SK-N-SH (cell line): Measurements from ENCODE around the gene DPH7. TPM values are rescaled to one million over a fixed set of nuclear protein-coding genes. Genes with fewer than 3 reads are reported as not detected.
A peak's percentile ranks its signal among the peaks of the same experiment; 100 is the strongest.

ENCODE experiments used
- CTCF ChIA-PET: fragments of 300-600, 350-600 bp; formaldehyde crosslinking; extraction: SDS; loops from one replicate; lab custom pipeline; 2021; lab: Yijun Ruan, JAX
- POLR2A ChIA-PET: fragments of 350-600 bp; sonication (Branson Sonifier 250); formaldehyde crosslinking; extraction: SDS; loops from one replicate; lab custom pipeline; 2020; ENCODE audit warnings: antibody characterized with exemption, inconsistent platforms; lab: Yijun Ruan, JAX
- DNase-seq: peaks from one replicate; pipeline ENCODE4 v3.0.0; 2012
- H2AFZ ChIP-seq: fragments of 200-600 bp; sonication (generic); 2 replicates; pipeline ENCODE4 v1.8.1; 2016; ENCODE audit warnings: antibody characterized with exemption, mild to moderate bottlenecking, low read depth
- H3F3A ChIP-seq: fragments of 200-600 bp; sonication (generic); replicated peaks from 2 replicates; pipeline ENCODE3; 2016; ENCODE audit warnings: antibody characterized with exemption, mild to moderate bottlenecking; ENCODE audit not compliant: insufficient read depth
- H3K27ac ChIP-seq, 2 experiments: fragments of 200-500 bp in 1 of 2; fragments of 200-600 bp in 1 of 2; sonication (Bioruptor generic) in 1 of 2; sonication (generic), shearing (Covaris generic) in 1 of 2; 2 replicates each; pipeline versions ENCODE4 v1.5.1 to v1.6.1; 2014 to 2016; ENCODE audit warnings: low read depth in 2 of 2, inconsistent platforms in 1 of 2, low read length in 1 of 2, mild to moderate bottlenecking in 1 of 2, mixed read lengths in 1 of 2
- H3K27me3 ChIP-seq: fragments of 200-600 bp; sonication (generic), shearing (Covaris generic); 2 replicates; pipeline ENCODE4 v1.6.1; 2016; ENCODE audit warnings: mixed run types; ENCODE audit not compliant: insufficient read depth
- H3K36me3 ChIP-seq, 2 experiments: fragments of 200-500 bp in 1 of 2; fragments of 200-600 bp in 1 of 2; sonication (Bioruptor generic) in 1 of 2; sonication (generic) in 1 of 2; replicated peaks in 1 of 2; 2 replicates each; pipeline versions ENCODE3 to v1.5.1; 2014 to 2016; ENCODE audit warnings: low read length in 1 of 2, mild to moderate bottlenecking in 1 of 2; ENCODE audit not compliant: insufficient read depth in 2 of 2, control insufficient read depth in 1 of 2
- H3K4me1 ChIP-seq, 2 experiments: fragments of 200-500 bp in 1 of 2; fragments of 200-600 bp in 1 of 2; sonication (Bioruptor generic) in 1 of 2; sonication (generic), shearing (Covaris generic) in 1 of 2; 2 replicates each; pipeline versions ENCODE4 v1.5.1 to v1.6.1; 2014 to 2016; ENCODE audit warnings: low read depth in 1 of 2, low read length in 1 of 2, mixed run types in 1 of 2; ENCODE audit not compliant: insufficient read depth in 2 of 2, control insufficient read depth in 1 of 2
- H3K4me2 ChIP-seq: fragments of 200-600 bp; sonication (generic), shearing (Covaris generic); 2 replicates; pipeline ENCODE4 v1.6.1; 2017; ENCODE audit warnings: mixed run types
- H3K4me3 ChIP-seq, 2 experiments: fragments of 200-500 bp in 1 of 2; fragments of 200-600 bp in 1 of 2; sonication (Bioruptor generic) in 1 of 2; sonication (generic), shearing (Covaris generic) in 1 of 2; 2 replicates each; pipeline versions ENCODE4 v1.5.1 to v1.8.1; 2014 to 2016; ENCODE audit warnings: low read depth in 2 of 2, inconsistent platforms in 1 of 2, low read length in 1 of 2, mild to moderate bottlenecking in 1 of 2, mixed read lengths in 1 of 2, moderate library complexity in 1 of 2
- H3K79me2 ChIP-seq: fragments of 200-600 bp; sonication (generic); 2 replicates; pipeline ENCODE4 v1.8.1; 2017; ENCODE audit warnings: mild to moderate bottlenecking; ENCODE audit not compliant: insufficient read depth
- H3K9ac ChIP-seq: fragments of 200-600 bp; sonication (generic); 2 replicates; pipeline ENCODE4 v1.6.1; 2017; ENCODE audit warnings: mixed run types
- H3K9me2 ChIP-seq: fragments of 200-600 bp; sonication (generic); 2 replicates; pipeline ENCODE4 v1.6.1; 2017; ENCODE audit warnings: mixed run types
- H3K9me3 ChIP-seq: fragments of 200-600 bp; sonication (generic); 2 replicates; pipeline ENCODE4 v1.6.1; 2017; ENCODE audit warnings: mixed run types, mild to moderate bottlenecking, moderate library complexity
- H4K20me1 ChIP-seq: fragments of 200-600 bp; sonication (generic); 2 replicates; pipeline ENCODE4 v1.6.1; 2017; ENCODE audit warnings: mild to moderate bottlenecking, mixed run types; ENCODE audit not compliant: insufficient read depth
- ELF1 ChIP-seq: IDR thresholded peaks from 2 replicates; pipeline ENCODE4 v1.4.0; 2012
- EP300 ChIP-seq, 2 experiments: IDR thresholded peaks; 2 replicates each; pipeline versions ENCODE4 v1.4.0 to v1.6.1; 2012; ENCODE audit warnings: borderline replicate concordance in 1 of 2, low read depth in 1 of 2, low read length in 1 of 2
- EZH2phosphoT487 ChIP-seq: fragments of 200-600 bp; sonication (generic); IDR thresholded peaks from 2 replicates; pipeline ENCODE4 v1.6.1; 2017; ENCODE audit warnings: low read depth, mixed run types, mild to moderate bottlenecking, antibody characterized with exemption, moderate library complexity, borderline replicate concordance
- FOSL2 ChIP-seq: IDR thresholded peaks from 2 replicates; pipeline ENCODE4 v1.4.0; 2012; ENCODE audit warnings: low read depth, mild to moderate bottlenecking, moderate library complexity, borderline replicate concordance
- FOXJ3 ChIP-seq: sonication (generic); formaldehyde crosslinking; IDR thresholded peaks from 2 replicates; pipeline ENCODE4 v1.5.1; 2020; ENCODE audit warnings: mild to moderate bottlenecking, missing genetic modification reagents
- GABPA ChIP-seq: IDR thresholded peaks from 2 replicates; pipeline ENCODE4 v1.4.0; 2012; ENCODE audit warnings: low read depth, mild to moderate bottlenecking
- JUND ChIP-seq: IDR thresholded peaks from 2 replicates; pipeline ENCODE4 v1.4.0; 2012
- MAX ChIP-seq: IDR thresholded peaks from 2 replicates; pipeline ENCODE4 v1.4.0; 2012; ENCODE audit warnings: low read depth
- MXI1 ChIP-seq: IDR thresholded peaks from 2 replicates; pipeline ENCODE4 v1.6.1; 2012; ENCODE audit warnings: mild to moderate bottlenecking, low read depth, low read length, improper control_type of control experiment
- NFIC ChIP-seq: IDR thresholded peaks from 2 replicates; pipeline ENCODE4 v1.4.0; 2012; ENCODE audit warnings: borderline replicate concordance
- RAD21 ChIP-seq: IDR thresholded peaks from 2 replicates; pipeline ENCODE4 v1.6.1; 2012; ENCODE audit warnings: mild to moderate bottlenecking, low read length
- SIN3A ChIP-seq: IDR thresholded peaks from 2 replicates; pipeline ENCODE4 v1.6.1; 2012; ENCODE audit warnings: low read depth, mild to moderate bottlenecking, low read length, moderate library complexity, borderline replicate concordance
- SMC3 ChIP-seq: IDR thresholded peaks from 2 replicates; pipeline ENCODE4 v1.6.1; 2012; ENCODE audit warnings: low read depth, low read length, improper control_type of control experiment
- YY1 ChIP-seq: IDR thresholded peaks from 2 replicates; pipeline ENCODE4 v1.4.0; 2012; ENCODE audit warnings: low read depth, mild to moderate bottlenecking
- WGBS: methylation state at CpG from one replicate; pipeline ENCODE4 v1.1.6; 2017; ENCODE audit warnings: low lambda C conversion rate; 5-methylcytosine and 5-hydroxymethylcytosine counted together
- polyA plus RNA-seq, 3 experiments: library from polyadenylated mRNA; depleted of rRNA; stranded (reverse); fragments of >200 nt; gene quantifications; 2 replicates each; pipeline ENCODE4 v1.2.3, GENCODE V29; 2012
- TF ChIP-seq, protein P1 (sequence below): IDR thresholded peaks from 2 replicates; pipeline ENCODE4 v1.4.0; 2012; ENCODE audit warnings: low read depth, borderline replicate concordance
- TF ChIP-seq, protein P2 (sequence below): IDR thresholded peaks from 2 replicates; pipeline ENCODE4 v1.4.0; 2012; ENCODE audit warnings: low read depth, borderline replicate concordance

Gene DPH7
- polyA plus RNA-seq, 1 of the 3 experiments (the other 2 are of a cell fraction) = 59.9 TPM

DNA sequence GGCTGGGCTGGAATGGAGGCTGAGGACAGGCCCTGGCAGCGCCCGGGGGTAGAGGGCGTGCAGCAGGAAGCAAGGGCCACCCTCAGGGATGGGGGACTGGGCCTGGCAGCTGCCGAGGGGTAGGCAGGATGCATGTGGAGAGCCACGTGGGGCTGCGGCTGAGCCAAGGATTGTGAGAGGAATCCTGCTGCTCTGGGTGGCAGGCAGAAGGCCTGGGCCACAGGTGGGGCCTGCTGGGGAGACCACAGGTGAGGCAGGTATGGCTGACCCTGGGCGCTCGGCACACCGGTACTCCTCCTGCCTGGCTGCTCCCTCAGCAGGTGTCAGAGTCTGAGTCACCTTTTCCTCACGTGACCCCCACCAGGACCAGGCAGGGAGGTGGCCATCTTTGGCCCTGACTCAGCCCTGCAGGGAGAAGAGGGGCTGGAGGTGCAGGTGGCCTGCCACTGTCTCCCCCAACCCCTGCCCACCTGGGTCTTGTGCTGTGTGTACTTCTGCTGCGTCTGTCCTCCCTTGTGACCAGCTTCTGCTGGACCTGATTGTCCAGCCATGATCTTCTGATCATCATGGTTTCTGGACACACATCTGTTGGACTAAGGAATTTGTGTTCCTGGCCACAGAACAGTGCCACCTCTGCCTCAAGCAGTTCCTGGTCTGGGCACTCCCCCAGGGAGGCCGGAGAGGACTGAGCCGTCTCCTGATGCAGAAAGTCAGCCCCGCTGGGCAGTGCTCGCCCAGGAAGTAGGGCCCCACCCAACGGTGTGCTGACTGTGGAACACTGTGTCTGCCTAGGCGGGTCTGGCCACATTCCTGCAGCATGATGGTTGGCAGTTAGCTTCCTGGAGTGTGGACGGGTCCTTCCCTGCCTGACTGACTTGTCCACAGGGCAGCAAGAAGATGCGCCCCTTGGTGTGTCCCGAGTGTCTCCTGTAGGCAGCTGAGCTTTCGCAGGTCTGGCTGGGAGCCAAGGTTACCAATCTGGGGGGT lies 33.2 kb upstream of the DPH7 start (continued):
- no peak for TF ChIP-seq SMC3
- TF ChIP-seq JUND = no peak
- TF ChIP-seq ELF1 = peak; percentile 69; the same call in 1 of the 2 replicates
- no peak for TF ChIP-seq GABPA
- no peak for TF ChIP-seq RAD21
- TF ChIP-seq FOXJ3 (CRISPR knock-in tag) = no peak
- no peak for TF ChIP-seq YY1
- no peak; the same call in 1 of the 2 replicates for TF ChIP-seq FOSL2
- TF ChIP-seq, protein P1, sequence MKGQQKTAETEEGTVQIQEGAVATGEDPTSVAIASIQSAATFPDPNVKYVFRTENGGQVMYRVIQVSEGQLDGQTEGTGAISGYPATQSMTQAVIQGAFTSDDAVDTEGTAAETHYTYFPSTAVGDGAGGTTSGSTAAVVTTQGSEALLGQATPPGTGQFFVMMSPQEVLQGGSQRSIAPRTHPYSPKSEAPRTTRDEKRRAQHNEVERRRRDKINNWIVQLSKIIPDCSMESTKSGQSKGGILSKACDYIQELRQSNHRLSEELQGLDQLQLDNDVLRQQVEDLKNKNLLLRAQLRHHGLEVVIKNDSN = peak; percentile 82
- no peak for TF ChIP-seq MXI1
- TF ChIP-seq EP300 (IDR thresholded peaks at IDR 0.05; ENCODE audit: borderline replicate concordance in 1 of 2, low read depth in 1 of 2, low read length in 1 of 2) = no peak
- TF ChIP-seq EZH2phosphoT487 = no peak
- TF ChIP-seq SIN3A = 0 out of 2 replicates have a peak, but pooled peaks have one; percentile 40

DNA sequence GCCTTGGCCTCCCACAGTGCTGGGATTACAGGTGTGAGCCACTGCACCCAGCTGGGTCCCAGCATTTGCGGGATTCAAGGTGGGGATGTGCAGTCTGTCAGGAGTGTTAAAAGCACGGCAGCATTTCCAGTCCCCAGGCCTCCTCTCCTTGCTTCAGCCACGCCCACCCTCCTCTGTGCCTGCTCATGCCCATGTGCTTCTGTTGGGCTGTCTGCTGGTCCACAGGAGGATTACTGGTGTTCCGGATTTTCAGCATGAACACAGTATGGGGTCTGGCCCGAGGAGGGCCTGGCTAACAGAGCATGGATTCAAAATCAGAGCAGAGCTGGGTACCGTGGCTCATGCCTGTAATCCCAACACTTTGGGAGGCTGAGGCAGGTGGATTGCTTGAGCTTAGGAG lies 32.2 kb upstream of the DPH7 start:
- H3K9me3 ChIP-seq = no peaks in the 10 kb centered on the region
- H3K4me2 ChIP-seq = no peak overlapping the region
- H4K20me1 ChIP-seq = no peaks in the 10 kb centered on the region; the same call in 1 of the 2 replicates
- no peaks in the 10 kb centered on the region for H3K27me3 ChIP-seq
- TF ChIP-seq JUND (no peak), YY1 (no peak), MAX (no peak), SIN3A (no peak), NFIC (no peak)
- TF ChIP-seq, protein P2, sequence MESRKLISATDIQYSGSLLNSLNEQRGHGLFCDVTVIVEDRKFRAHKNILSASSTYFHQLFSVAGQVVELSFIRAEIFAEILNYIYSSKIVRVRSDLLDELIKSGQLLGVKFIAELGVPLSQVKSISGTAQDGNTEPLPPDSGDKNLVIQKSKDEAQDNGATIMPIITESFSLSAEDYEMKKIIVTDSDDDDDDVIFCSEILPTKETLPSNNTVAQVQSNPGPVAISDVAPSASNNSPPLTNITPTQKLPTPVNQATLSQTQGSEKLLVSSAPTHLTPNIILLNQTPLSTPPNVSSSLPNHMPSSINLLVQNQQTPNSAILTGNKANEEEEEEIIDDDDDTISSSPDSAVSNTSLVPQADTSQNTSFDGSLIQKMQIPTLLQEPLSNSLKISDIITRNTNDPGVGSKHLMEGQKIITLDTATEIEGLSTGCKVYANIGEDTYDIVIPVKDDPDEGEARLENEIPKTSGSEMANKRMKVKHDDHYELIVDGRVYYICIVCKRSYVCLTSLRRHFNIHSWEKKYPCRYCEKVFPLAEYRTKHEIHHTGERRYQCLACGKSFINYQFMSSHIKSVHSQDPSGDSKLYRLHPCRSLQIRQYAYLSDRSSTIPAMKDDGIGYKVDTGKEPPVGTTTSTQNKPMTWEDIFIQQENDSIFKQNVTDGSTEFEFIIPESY = no peak
- H3F3A ChIP-seq = peaks cover 5% of the 10 kb centered on the region
- H3K9ac ChIP-seq = no peak overlapping the region
- H3K36me3 ChIP-seq = peaks cover 0 to 21% of the 10 kb centered on the region in 2 experiments
- no peak overlapping the region for H2AFZ ChIP-seq
- H3K4me3 ChIP-seq = no peak overlapping the region
- H3K79me2 ChIP-seq = peaks cover 59% of the 10 kb centered on the region
- CTCF ChIA-PET = no interaction called here
- H3K9me2 ChIP-seq = no peaks in the 10 kb centered on the region
- H3K4me1 ChIP-seq = peaks cover 15 to 23% of the 10 kb centered on the region in 2 experiments; a peak in 3 of 4 replicates
- 90% methylated on average over 3 of the region's 6 CpGs for WGBS
- POLR2A ChIA-PET = no interaction called here
- H3K27ac ChIP-seq = no peak overlapping the region
- DNase-seq = no peak
